ENCODE measurements around the gene MIOX.

DNA sequence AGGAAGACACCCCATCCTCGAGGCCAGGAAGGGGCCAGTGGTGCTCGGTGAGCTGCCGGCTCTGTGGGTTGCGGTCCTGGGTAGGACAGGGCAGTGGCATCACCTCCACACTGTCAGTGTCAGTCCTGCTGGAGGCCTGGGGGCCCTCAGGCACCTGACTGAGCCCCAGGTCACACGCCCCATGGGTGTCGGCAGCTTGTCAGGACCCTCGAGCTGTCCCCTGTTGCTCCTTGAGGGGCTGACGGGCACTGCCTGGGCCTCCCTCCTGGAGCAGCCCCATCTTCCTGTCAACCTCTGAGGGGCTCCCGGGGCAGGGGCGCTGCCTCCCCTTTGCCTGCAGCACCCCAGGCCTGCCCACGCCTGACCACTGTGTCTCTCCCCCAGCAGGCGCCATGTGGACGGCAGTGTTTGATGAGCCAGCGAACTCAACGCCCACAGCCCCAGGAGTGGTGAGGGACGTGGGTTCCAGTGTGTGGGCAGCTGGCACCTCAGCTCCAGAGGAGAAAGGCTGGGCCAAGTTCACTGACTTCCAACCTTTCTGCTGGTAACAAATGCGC, 47.3 kb upstream of the MIOX start:
- no peak for TF ChIP-seq POLR2AphosphoS5 (IDR thresholded peaks at IDR 0.05; ENCODE audit: low read depth, low read length)
- TF ChIP-seq TCF7L2 (IDR thresholded peaks at IDR 0.05; ENCODE audit: borderline replicate concordance, extremely low read depth, insufficient read depth, insufficient read length): no peak
- TF ChIP-seq, protein P1, sequence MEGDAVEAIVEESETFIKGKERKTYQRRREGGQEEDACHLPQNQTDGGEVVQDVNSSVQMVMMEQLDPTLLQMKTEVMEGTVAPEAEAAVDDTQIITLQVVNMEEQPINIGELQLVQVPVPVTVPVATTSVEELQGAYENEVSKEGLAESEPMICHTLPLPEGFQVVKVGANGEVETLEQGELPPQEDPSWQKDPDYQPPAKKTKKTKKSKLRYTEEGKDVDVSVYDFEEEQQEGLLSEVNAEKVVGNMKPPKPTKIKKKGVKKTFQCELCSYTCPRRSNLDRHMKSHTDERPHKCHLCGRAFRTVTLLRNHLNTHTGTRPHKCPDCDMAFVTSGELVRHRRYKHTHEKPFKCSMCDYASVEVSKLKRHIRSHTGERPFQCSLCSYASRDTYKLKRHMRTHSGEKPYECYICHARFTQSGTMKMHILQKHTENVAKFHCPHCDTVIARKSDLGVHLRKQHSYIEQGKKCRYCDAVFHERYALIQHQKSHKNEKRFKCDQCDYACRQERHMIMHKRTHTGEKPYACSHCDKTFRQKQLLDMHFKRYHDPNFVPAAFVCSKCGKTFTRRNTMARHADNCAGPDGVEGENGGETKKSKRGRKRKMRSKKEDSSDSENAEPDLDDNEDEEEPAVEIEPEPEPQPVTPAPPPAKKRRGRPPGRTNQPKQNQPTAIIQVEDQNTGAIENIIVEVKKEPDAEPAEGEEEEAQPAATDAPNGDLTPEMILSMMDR (IDR thresholded peaks at IDR 0.05 in 2 of 3, conservative IDR thresholded peaks at IDR 0.05 in 1 of 3; ENCODE audit: borderline replicate concordance in 1 of 3, insufficient read depth in 1 of 3, low read depth in 2 of 3, low read length in 2 of 3): no peak
- no peak for TF ChIP-seq EZH2 (IDR thresholded peaks at IDR 0.05)
- no peak for TF ChIP-seq POLR2A (IDR thresholded peaks at IDR 0.05; ENCODE audit: borderline replicate concordance, extremely low read depth, insufficient read depth, insufficient read length)
- TF ChIP-seq SIN3A (IDR thresholded peaks at IDR 0.05; ENCODE audit: low read depth): no peak
- no peak for TF ChIP-seq JUND (IDR thresholded peaks at IDR 0.05)
- TF ChIP-seq CEBPB (IDR thresholded peaks at IDR 0.05; ENCODE audit: low read depth): no peak
- TF ChIP-seq, protein P2, sequence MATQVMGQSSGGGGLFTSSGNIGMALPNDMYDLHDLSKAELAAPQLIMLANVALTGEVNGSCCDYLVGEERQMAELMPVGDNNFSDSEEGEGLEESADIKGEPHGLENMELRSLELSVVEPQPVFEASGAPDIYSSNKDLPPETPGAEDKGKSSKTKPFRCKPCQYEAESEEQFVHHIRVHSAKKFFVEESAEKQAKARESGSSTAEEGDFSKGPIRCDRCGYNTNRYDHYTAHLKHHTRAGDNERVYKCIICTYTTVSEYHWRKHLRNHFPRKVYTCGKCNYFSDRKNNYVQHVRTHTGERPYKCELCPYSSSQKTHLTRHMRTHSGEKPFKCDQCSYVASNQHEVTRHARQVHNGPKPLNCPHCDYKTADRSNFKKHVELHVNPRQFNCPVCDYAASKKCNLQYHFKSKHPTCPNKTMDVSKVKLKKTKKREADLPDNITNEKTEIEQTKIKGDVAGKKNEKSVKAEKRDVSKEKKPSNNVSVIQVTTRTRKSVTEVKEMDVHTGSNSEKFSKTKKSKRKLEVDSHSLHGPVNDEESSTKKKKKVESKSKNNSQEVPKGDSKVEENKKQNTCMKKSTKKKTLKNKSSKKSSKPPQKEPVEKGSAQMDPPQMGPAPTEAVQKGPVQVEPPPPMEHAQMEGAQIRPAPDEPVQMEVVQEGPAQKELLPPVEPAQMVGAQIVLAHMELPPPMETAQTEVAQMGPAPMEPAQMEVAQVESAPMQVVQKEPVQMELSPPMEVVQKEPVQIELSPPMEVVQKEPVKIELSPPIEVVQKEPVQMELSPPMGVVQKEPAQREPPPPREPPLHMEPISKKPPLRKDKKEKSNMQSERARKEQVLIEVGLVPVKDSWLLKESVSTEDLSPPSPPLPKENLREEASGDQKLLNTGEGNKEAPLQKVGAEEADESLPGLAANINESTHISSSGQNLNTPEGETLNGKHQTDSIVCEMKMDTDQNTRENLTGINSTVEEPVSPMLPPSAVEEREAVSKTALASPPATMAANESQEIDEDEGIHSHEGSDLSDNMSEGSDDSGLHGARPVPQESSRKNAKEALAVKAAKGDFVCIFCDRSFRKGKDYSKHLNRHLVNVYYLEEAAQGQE (IDR thresholded peaks at IDR 0.05; ENCODE audit: low read depth): no peak
- TF ChIP-seq, protein P3, sequence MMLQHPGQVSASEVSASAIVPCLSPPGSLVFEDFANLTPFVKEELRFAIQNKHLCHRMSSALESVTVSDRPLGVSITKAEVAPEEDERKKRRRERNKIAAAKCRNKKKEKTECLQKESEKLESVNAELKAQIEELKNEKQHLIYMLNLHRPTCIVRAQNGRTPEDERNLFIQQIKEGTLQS (IDR thresholded peaks at IDR 0.05): no peak
- no peak for TF ChIP-seq YY1 (IDR thresholded peaks at IDR 0.05; ENCODE audit: extremely low read depth, insufficient replicate concordance, low read depth, low read length)
